HG02885 (cell line): ENCODE measurements around the gene ACTRT2.

Source experiments
- ATAC-seq: cut with Tn5 transposase; IDR thresholded peaks from one replicate; pipeline ENCODE4 v1.9.1; 2021; ENCODE audit warnings: mild to moderate bottlenecking; ENCODE audit not compliant: unreplicated experiment, poor library complexity

ACTRT2 gene

GRCh38 chr1:2983319-2983705 lies 38.0 kb upstream of the ACTRT2 start:
- no peak for ATAC-seq

- ATAC-seq: no peak
These were observed 37.4 kb upstream of the ACTRT2 start for GRCh38 chr1:2983706-2984398.

GRCh38 chr1:2984399-2985061 lies 36.7 kb upstream of the ACTRT2 start:
- ATAC-seq: no peak

- no peak for ATAC-seq
These were observed 36.2 kb upstream of the ACTRT2 start for GRCh38 chr1:2985067-2985561.

- no peak for ATAC-seq
These were observed 35.3 kb upstream of the ACTRT2 start for GRCh38 chr1:2985694-2986548.

GRCh38 chr1:2986549-2987305 lies 34.5 kb upstream of the ACTRT2 start:
- no peak for ATAC-seq

- no peak for ATAC-seq
These were observed 33.5 kb upstream of the ACTRT2 start for GRCh38 chr1:2987773-2988172.

- ATAC-seq: no peak
These were observed 33.0 kb upstream of the ACTRT2 start for GRCh38 chr1:2988256-2988655.

GRCh38 chr1:2989185-2989584 lies 32.1 kb upstream of the ACTRT2 start:
- no peak for ATAC-seq

- ATAC-seq: no peak
These were observed 31.3 kb upstream of the ACTRT2 start for GRCh38 chr1:2989976-2990375.

- no peak for ATAC-seq
These were observed 30.7 kb upstream of the ACTRT2 start for GRCh38 chr1:2990376-2991115.

GRCh38 chr1:2991753-2992495 lies 29.3 kb upstream of the ACTRT2 start:
- no peak for ATAC-seq

GRCh38 chr1:2998503-2999100 lies 22.7 kb upstream of the ACTRT2 start:
- ATAC-seq: no peak

- ATAC-seq: no peak
These were observed 22.1 kb upstream of the ACTRT2 start for GRCh38 chr1:2999138-2999537.

GRCh38 chr1:2999571-2999970 lies 21.7 kb upstream of the ACTRT2 start:
- ATAC-seq: no peak

- ATAC-seq: no peak
These were observed 21.1 kb upstream of the ACTRT2 start for GRCh38 chr1:3000214-3000613.

- ATAC-seq: no peak
These were observed 20.4 kb upstream of the ACTRT2 start for GRCh38 chr1:3000671-3001470.
